Measurements from ENCODE around the gene POLE4. TPM values are rescaled to one million over a fixed set of nuclear protein-coding genes. Genes with fewer than 3 reads are reported as not detected.

Gene POLE4
- polyA plus RNA-seq, 3 donors, result 35.0 to 345 (median 304) TPM

DNA sequence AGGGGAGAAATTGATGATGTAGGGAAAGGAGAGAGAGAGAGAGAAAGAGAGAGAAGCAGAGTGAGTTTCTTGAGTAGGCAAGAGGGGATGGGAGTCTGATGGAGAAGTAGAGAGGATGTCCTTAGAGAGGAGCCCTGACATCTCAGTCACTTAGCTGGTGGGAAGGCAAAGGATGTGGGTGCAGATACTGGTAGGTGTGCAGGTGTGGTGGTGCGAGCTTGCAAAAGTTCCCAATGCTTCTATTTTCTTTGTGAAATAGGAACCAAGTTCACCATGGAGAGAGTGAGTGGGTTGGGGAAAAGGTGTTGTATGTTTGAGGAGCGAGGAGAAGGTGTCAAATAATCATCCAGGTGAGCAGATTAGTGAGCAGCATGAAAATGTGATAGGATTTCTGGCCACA is 26.5 kb upstream of the POLE4 start:
- no peak overlapping the region for H3K9ac ChIP-seq (ENCODE audit: insufficient read depth, low read length, poor library complexity, severe bottlenecking)
- no peak overlapping the region for H2AFZ ChIP-seq (ENCODE audit: insufficient read depth, low read depth, low read length, poor library complexity, severe bottlenecking)
- peaks cover 0 to 6% of the 10 kb centered on the region in 2 donors for H3K27me3 ChIP-seq (ENCODE audit: control insufficient read depth in 2 of 2, insufficient read depth in 2 of 2, low read length in 2 of 2)
- H3K27ac Mint-ChIP-seq, result no peak overlapping the region
- TF ChIP-seq, protein P1, sequence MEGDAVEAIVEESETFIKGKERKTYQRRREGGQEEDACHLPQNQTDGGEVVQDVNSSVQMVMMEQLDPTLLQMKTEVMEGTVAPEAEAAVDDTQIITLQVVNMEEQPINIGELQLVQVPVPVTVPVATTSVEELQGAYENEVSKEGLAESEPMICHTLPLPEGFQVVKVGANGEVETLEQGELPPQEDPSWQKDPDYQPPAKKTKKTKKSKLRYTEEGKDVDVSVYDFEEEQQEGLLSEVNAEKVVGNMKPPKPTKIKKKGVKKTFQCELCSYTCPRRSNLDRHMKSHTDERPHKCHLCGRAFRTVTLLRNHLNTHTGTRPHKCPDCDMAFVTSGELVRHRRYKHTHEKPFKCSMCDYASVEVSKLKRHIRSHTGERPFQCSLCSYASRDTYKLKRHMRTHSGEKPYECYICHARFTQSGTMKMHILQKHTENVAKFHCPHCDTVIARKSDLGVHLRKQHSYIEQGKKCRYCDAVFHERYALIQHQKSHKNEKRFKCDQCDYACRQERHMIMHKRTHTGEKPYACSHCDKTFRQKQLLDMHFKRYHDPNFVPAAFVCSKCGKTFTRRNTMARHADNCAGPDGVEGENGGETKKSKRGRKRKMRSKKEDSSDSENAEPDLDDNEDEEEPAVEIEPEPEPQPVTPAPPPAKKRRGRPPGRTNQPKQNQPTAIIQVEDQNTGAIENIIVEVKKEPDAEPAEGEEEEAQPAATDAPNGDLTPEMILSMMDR (IDR thresholded peaks at IDR 0.05), result no peak
- H3K4me1 ChIP-seq (ENCODE audit: control insufficient read depth in 1 of 2, insufficient read depth in 2 of 2, low read length in 2 of 2), result no peaks in the 10 kb centered on the region
- H3K4me3 Mint-ChIP-seq, result no peak overlapping the region
- intact Hi-C loops (cut with micrococcal nuclease), result no loop called here
- H3K9me3 ChIP-seq (replicated peaks in 1 of 2; ENCODE audit: control insufficient read depth in 1 of 2, insufficient read depth in 1 of 2, low read length in 2 of 2), result no peaks in the 10 kb centered on the region
- H3K27ac ChIP-seq (ENCODE audit: low read depth in 1 of 2, low read length in 2 of 2), result no peak overlapping the region
- no peaks in the 10 kb centered on the region for H3K36me3 ChIP-seq (replicated peaks in 1 of 2; ENCODE audit: control insufficient read depth in 1 of 2, insufficient read depth in 2 of 2, low read length in 2 of 2)
- H3K27me3 Mint-ChIP-seq (ENCODE audit: low read depth in 3 of 3), result peaks cover 0 to 2% (median 1%) of the 10 kb centered on the region in 3 donors
- peaks cover 0 to 68% of the 10 kb centered on the region in 2 donors for H3K36me3 Mint-ChIP-seq
- no peaks in the 10 kb centered on the region for H4K20me1 ChIP-seq (ENCODE audit: insufficient read depth, low read length)
- 69% methylated on average over 2 of the region's 2 CpGs for WGBS (ENCODE audit: insufficient coverage)
- no peak overlapping the region for H3K4me2 ChIP-seq (replicated peaks; ENCODE audit: extremely low read depth, low read length, poor library complexity, severe bottlenecking)
- H3K4me3 ChIP-seq (replicated peaks in 1 of 3; ENCODE audit: low read depth in 2 of 3, low read length in 3 of 3), result no peak overlapping the region
- no peak for DNase-seq
- H3K4me1 Mint-ChIP-seq, result peaks cover 4% of the 10 kb centered on the region
- peaks cover 0 to 6% (median 0%) of the 10 kb centered on the region in 7 donors for H3K9me3 Mint-ChIP-seq
- no peaks in the 10 kb centered on the region for H3K79me2 ChIP-seq (ENCODE audit: insufficient read depth, low read length)

DNA sequence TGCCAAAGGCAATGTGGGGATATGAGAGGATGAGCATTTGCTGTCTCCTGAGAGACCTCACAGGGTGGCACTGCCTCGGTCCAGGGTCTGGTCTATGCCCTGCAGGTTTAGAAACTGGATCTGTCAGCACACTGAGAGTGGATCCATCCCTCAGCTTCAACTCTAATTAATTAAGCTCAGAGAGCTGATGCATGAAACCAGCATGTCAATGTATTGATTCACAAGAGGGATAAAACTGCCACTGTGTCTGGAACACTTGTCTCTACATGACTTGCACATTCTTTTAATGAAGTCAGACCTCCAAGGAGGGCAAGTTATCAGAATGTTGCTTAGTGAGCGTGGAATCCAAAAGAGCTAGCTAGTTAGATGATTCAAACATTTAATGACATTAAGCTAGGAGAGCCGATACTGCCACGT is 22.5 kb upstream of the POLE4 start:
- Histone ChIP-seq H3K9me3 (replicated peaks in 1 of 2; ENCODE audit: control insufficient read depth in 1 of 2, insufficient read depth in 1 of 2, low read length in 2 of 2) (no peaks in the 10 kb centered on the region), H3K36me3 (replicated peaks in 1 of 2; ENCODE audit: control insufficient read depth in 1 of 2, insufficient read depth in 2 of 2, low read length in 2 of 2) (no peaks in the 10 kb centered on the region), H3K9ac (ENCODE audit: insufficient read depth, low read length, poor library complexity, severe bottlenecking) (no peak overlapping the region), H2AFZ (ENCODE audit: insufficient read depth, low read depth, low read length, poor library complexity, severe bottlenecking) (no peak overlapping the region), H3K4me2 (replicated peaks; ENCODE audit: extremely low read depth, low read length, poor library complexity, severe bottlenecking) (no peak overlapping the region), H3K4me1 (ENCODE audit: control insufficient read depth in 1 of 2, insufficient read depth in 2 of 2, low read length in 2 of 2) (no peaks in the 10 kb centered on the region), H3K27ac (ENCODE audit: low read depth in 1 of 2, low read length in 2 of 2) (no peak overlapping the region), H3K4me3 (replicated peaks in 1 of 3; ENCODE audit: low read depth in 2 of 3, low read length in 3 of 3) (no peak overlapping the region), H3K27me3 (ENCODE audit: control insufficient read depth in 2 of 2, insufficient read depth in 2 of 2, low read length in 2 of 2) (peaks cover 0 to 6% of the 10 kb centered on the region in 2 donors), H3K79me2 (ENCODE audit: insufficient read depth, low read length) (no peaks in the 10 kb centered on the region), H4K20me1 (ENCODE audit: insufficient read depth, low read length) (no peaks in the 10 kb centered on the region)
- Mint-ChIP-seq H3K36me3 (peaks cover 0 to 41% of the 10 kb centered on the region in 2 donors), H3K27me3 (ENCODE audit: low read depth in 3 of 3) (peaks cover 0 to 7% (median 0%) of the 10 kb centered on the region in 3 donors), H3K27ac (no peak overlapping the region), H3K9me3 (peaks cover 0 to 3% (median 0%) of the 10 kb centered on the region in 7 donors), H3K4me1 (peaks cover 7% of the 10 kb centered on the region), H3K4me3 (no peak overlapping the region)
- 97% methylated on average over 4 of the region's 4 CpGs for WGBS (ENCODE audit: insufficient coverage)
- intact Hi-C loops (cut with micrococcal nuclease), result no loop called here
- no peak for DNase-seq
- TF ChIP-seq, protein P1 (IDR thresholded peaks at IDR 0.05), result no peak
